Dermis microvascular lymphatic vessel endothelial cell (primary cell): ENCODE data around the gene ZNF681. TPM values are rescaled to one million over a fixed set of nuclear protein-coding genes. Genes with fewer than 3 reads are reported as not detected.
"Not testable (repeated sequence)": the region's sequence is repeated elsewhere in the genome, so short reads cannot be mapped to it uniquely, and the experiment has no call there.

Source experiments
- DNase-seq, 2 donors: peaks; one replicate each; pipeline versions ENCODE4 v3.0.0 to v3.0.0-alpha.2; 2010; ENCODE audit warnings: low read depth in 2 of 2
- total RNA-seq: library from RNA; depleted of rRNA; stranded (reverse); fragments of >200 nt; gene quantifications from 2 replicates; pipeline ENCODE4 v1.2.1, GENCODE V29; 2014

ZNF681 gene
- total RNA-seq, 1 donor from 2014 or later = 1.2 TPM

DNA sequence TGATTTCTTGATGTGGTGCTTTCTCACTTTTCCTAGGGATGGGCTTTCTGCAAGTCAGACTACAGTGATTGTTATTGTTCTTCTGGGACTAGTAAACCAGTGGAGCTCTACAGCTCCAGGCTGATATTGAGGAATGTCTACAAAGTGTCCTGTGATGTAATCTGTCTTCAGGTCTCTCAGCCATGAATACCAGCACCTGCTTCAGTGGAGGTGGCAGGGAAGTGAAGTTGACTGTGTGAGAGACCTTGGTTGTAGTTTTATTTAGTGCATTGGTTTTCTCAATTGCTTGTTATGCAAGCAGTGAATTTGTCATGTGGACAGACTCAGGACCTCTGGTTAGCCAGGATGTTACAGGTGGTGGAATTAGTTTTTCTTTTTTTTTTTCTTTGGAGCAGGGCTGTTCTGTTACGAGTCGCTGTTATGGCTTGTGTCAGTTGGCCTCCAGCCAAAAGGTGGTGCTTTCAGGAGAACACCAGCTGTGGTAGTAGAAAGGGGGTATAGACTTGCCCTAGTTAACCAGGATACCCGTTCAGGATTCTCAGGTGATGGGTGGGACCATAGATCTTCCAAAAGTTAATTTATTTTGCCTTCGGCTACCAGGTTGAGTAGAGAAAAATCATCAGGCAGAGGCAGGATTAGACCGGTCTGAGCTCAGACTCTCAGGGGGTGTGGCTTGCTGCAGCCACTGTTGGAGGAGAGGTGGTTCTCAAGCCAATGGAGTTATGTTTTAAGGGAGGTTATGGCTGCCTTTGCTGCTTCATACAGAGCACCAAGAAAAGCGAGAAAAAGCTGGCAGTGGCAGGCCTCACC, 59.8 kb downstream of the ZNF681 start:
- DNase-seq = no peak

DNA sequence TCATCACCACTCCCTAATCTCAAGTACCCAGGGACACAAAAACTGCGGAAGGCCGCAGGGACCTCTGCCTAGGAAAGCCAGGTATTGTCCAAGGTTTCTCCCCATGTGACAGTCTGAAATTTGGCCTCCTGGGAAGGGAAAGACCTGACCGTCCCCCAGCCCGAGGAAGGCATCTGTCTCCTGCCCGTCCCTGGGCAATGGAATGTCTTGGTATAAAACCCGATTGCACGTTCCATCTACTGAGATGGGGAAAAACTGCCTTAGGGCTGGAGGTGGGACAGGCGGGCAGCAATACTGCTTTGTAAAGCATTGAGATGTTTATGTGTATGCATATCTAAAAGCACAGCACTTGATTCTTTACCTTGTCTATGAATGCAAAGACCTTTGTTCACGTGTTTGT, 65.8 kb downstream of the ZNF681 start:
- not testable (repeated sequence) for DNase-seq

Other genes starting within 250 kb of the ZNF681 start
- 5.9 and 7.0 TPM in 2 replicates for gene ZNF675, start 71.7 kb downstream of the ZNF681 start, total RNA-seq
- gene ZNF726, start 156.0 kb upstream of the ZNF681 start, total RNA-seq = 3.5 and 4.6 TPM in 2 replicates